Hepatocyte (in vitro differentiated cells): ENCODE data around the gene KCNIP2.

Experiments used
- CTCF ChIP-seq: fragments of 200-600 bp; sonication (generic); IDR thresholded peaks from 2 replicates; pipeline ENCODE4 v1.5.1; 2016; ENCODE audit warnings: antibody characterized with exemption, mild to moderate bottlenecking; ENCODE audit not compliant: poor library complexity
- EZH2 ChIP-seq: fragments of 200-600 bp; sonication (generic); IDR thresholded peaks from 2 replicates; pipeline ENCODE4 v1.6.1; 2016; ENCODE audit warnings: antibody characterized with exemption, mild to moderate bottlenecking, borderline replicate concordance

GRCh38 chr10:101779544-101780186 is 63.9 kb downstream of the KCNIP2 start:
- TF ChIP-seq CTCF (peak; percentile 69), EZH2 (no peak)
